Lower leg skin (tissue), 3 donors: Measurements from ENCODE around the gene DBNDD1.

Experiments used
- POLR2A ChIP-seq, 2 donors: fragments of 450-650 bp; IDR thresholded peaks; one replicate each; pipeline ENCODE4 v1.6.1; 2016 to 2017; ENCODE audit warnings: antibody characterized with exemption in 2 of 2, mild to moderate bottlenecking in 1 of 2, moderate library complexity in 1 of 2
- TF ChIP-seq, protein P1 (sequence below), 3 donors: fragments of 450-650 bp; IDR thresholded peaks; one replicate each; pipeline ENCODE4 v1.5.1; 2016; ENCODE audit warnings: antibody characterized with exemption in 3 of 3, mild to moderate bottlenecking in 3 of 3, moderate library complexity in 2 of 3

DNA sequence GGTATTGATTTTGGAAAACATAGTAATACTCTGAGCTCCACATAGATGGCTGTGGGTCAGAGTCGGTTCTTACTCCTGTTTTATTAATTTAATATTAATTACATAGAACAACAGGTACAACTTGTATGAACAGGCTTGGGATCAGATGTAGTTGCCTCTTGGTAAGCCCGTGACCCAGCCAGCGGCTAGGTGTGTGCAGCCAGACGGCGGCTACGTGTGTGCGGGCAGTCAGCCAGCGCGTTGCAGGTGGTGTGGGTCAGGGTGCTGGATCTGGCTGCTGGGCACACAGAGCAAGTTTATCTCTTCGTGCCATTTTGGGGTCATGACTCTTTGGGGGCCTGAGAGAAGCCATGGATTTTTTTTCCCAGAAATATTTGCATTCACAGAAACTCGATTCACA is 30.3 kb downstream of the DBNDD1 start:
- TF ChIP-seq, protein P1, sequence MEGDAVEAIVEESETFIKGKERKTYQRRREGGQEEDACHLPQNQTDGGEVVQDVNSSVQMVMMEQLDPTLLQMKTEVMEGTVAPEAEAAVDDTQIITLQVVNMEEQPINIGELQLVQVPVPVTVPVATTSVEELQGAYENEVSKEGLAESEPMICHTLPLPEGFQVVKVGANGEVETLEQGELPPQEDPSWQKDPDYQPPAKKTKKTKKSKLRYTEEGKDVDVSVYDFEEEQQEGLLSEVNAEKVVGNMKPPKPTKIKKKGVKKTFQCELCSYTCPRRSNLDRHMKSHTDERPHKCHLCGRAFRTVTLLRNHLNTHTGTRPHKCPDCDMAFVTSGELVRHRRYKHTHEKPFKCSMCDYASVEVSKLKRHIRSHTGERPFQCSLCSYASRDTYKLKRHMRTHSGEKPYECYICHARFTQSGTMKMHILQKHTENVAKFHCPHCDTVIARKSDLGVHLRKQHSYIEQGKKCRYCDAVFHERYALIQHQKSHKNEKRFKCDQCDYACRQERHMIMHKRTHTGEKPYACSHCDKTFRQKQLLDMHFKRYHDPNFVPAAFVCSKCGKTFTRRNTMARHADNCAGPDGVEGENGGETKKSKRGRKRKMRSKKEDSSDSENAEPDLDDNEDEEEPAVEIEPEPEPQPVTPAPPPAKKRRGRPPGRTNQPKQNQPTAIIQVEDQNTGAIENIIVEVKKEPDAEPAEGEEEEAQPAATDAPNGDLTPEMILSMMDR (IDR thresholded peaks at IDR 0.05) = no peak
- TF ChIP-seq POLR2A (IDR thresholded peaks at IDR 0.05) = no peak
